Naive B cell (primary cell): ENCODE results near the gene RAD1. TPM values are rescaled to one million over a fixed set of nuclear protein-coding genes. Genes with fewer than 3 reads are reported as not detected.

Experiments used
- ATAC-seq, 2 donors: fragments of 150-1000 bp; cut with Tn5 transposase; 2 replicates each; pipeline ENCODE4 v1.10.0; 2021; ENCODE audit warnings: low read depth in 2 of 2, mild to moderate bottlenecking in 2 of 2, moderate library complexity in 2 of 2
- DNase-seq: peaks from one replicate; pipeline ENCODE4 v3.0.0; 2022
- H3K27ac Mint-ChIP-seq, 6 donors: one replicate each; pipeline ENCODE4 v1.8.0; 2020 to 2022; ENCODE audit warnings: mild to moderate bottlenecking in 6 of 6, mixed read lengths in 6 of 6, moderate library complexity in 5 of 6, inconsistent platforms in 2 of 6
- H3K27me3 Mint-ChIP-seq, 3 donors: one replicate each; pipeline ENCODE4 v1.8.0; 2021 to 2022; ENCODE audit warnings: mixed read lengths in 3 of 3, mild to moderate bottlenecking in 1 of 3
- H3K36me3 Mint-ChIP-seq, 2 donors: one replicate each; pipeline ENCODE4 v1.8.0; 2020 to 2022; ENCODE audit warnings: mixed read lengths in 2 of 2, inconsistent platforms in 1 of 2, mild to moderate bottlenecking in 1 of 2
- H3K4me1 Mint-ChIP-seq, 3 donors: one replicate each; pipeline ENCODE4 v1.8.0; 2020 to 2022; ENCODE audit warnings: mixed read lengths in 3 of 3, inconsistent platforms in 1 of 3, mild to moderate bottlenecking in 1 of 3, moderate library complexity in 1 of 3
- H3K4me3 Mint-ChIP-seq, 8 donors: one replicate each; pipeline ENCODE4 v1.8.0; 2020 to 2022; ENCODE audit warnings: mild to moderate bottlenecking in 8 of 8, mixed read lengths in 8 of 8, moderate library complexity in 8 of 8, inconsistent platforms in 2 of 8
- H3K9me3 Mint-ChIP-seq, 7 donors: one replicate each; pipeline ENCODE4 v1.8.0; 2020 to 2022; ENCODE audit warnings: mixed read lengths in 7 of 7, mild to moderate bottlenecking in 5 of 7, inconsistent platforms in 2 of 7, moderate library complexity in 1 of 7
- polyA plus RNA-seq, 6 donors: library from polyadenylated mRNA; unstranded; fragments of 300-500 nt; fragmentation: Illumina TruSeq; gene quantifications; one replicate each; pipeline ENCODE4 v1.2.3, GENCODE V29; 2021; ENCODE audit warnings: low read depth in 6 of 6

The RAD1 gene
- 10 to 100 TPM; 11.6 to 22.8 (median 21.1) TPM for polyA plus RNA-seq

- peak within 1 kb of the TSS in 4 of 8 donors; percentile 52 to 77 (median 64) for H3K4me3 Mint-ChIP-seq
- H3K4me1 Mint-ChIP-seq: peaks cover 21 to 34% (median 30%) of the 10 kb centered on the region in 3 donors
Observed at GRCh38 chr5:34915139-34915855, at the start of gene RAD1, which contains the start of gene BRIX1. Gene RAD1, minus strand, starts transcription at chr5:34915504. Its CDS starts 612 bp downstream, at chr5:34914892. Gene BRIX1, plus strand, starts transcription at chr5:34915711. Its CDS starts 28 bp downstream, at chr5:34915739.

DNA sequence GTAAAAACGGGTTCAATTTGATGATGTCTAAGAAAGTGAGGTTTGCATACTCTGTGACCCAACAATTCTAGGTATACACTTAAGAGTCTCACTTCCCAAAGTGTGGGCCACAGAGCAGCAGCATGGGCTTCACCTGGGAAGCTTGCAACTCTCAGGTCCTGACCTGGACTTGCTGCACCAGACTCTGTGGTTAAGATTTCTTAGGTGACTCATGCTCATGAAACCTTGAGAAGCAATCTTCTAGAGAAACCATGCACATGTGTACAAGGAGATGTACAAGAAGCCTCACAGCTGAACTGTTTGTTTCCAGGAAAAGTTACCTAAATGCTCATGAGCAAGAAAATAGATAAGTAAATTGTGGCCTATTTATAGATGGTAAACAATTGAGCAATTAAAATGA, 44.0 kb upstream of the RAD1 start:
- H3K36me3 Mint-ChIP-seq: peaks cover 0 to 16% of the 10 kb centered on the region in 2 donors
- no peaks in the 10 kb centered on the region for H3K9me3 Mint-ChIP-seq
- no peak overlapping the region for H3K4me3 Mint-ChIP-seq
- DNase-seq (no peak), ATAC-seq (no peak)
- no peaks in the 10 kb centered on the region for H3K27me3 Mint-ChIP-seq
- peaks cover 0 to 7% (median 0%) of the 10 kb centered on the region in 3 donors for H3K4me1 Mint-ChIP-seq
- peak overlapping the region in 4 of 6 donors; percentile 33 to 41 (median 36) for H3K27ac Mint-ChIP-seq

More at GRCh38 chr5:34915139-34915855, at the start of gene RAD1, which contains the start of gene BRIX1:
- H3K9me3 Mint-ChIP-seq: no peaks in the 10 kb centered on the region
- H3K27ac Mint-ChIP-seq: peak within 1 kb of the TSS in 1 of 6 donors; percentile 73
- H3K36me3 Mint-ChIP-seq: peaks cover 0 to 9% of the 10 kb centered on the region in 2 donors
- DNase-seq: peak; percentile 97
- H3K27me3 Mint-ChIP-seq: no peaks in the 10 kb centered on the region
- peak; percentile 97 for ATAC-seq

- no peak for DNase-seq
Observed at GRCh38 chr5:34957857-34958690, 42.8 kb upstream of the RAD1 start.

GRCh38 chr5:34957321-34957720, 42.0 kb upstream of the RAD1 start:
- ATAC-seq (no peak), DNase-seq (no peak)
- H3K27ac Mint-ChIP-seq: no peak overlapping the region
- no peaks in the 10 kb centered on the region for H3K27me3 Mint-ChIP-seq
- no peak overlapping the region for H3K4me3 Mint-ChIP-seq
- peaks cover 0 to 20% of the 10 kb centered on the region in 2 donors for H3K36me3 Mint-ChIP-seq
- H3K9me3 Mint-ChIP-seq: no peaks in the 10 kb centered on the region
- H3K4me1 Mint-ChIP-seq: peaks cover 0 to 7% (median 0%) of the 10 kb centered on the region in 3 donors

More at GRCh38 chr5:34957857-34958690, 42.8 kb upstream of the RAD1 start:
- ATAC-seq: no peak
- no peak overlapping the region for H3K4me3 Mint-ChIP-seq
- peak overlapping the region in 1 of 6 donors; percentile 5 for H3K27ac Mint-ChIP-seq
- no peaks in the 10 kb centered on the region for H3K27me3 Mint-ChIP-seq
- peaks cover 0 to 7% (median 0%) of the 10 kb centered on the region in 3 donors for H3K4me1 Mint-ChIP-seq
- no peaks in the 10 kb centered on the region for H3K9me3 Mint-ChIP-seq
- H3K36me3 Mint-ChIP-seq: peaks cover 0 to 17% of the 10 kb centered on the region in 2 donors

GRCh38 chr5:34944460-34945047, 29.2 kb upstream of the RAD1 start:
- peaks cover 30 to 36% of the 10 kb centered on the region in 2 donors for H3K36me3 Mint-ChIP-seq
- no peak for DNase-seq

GRCh38 chr5:34944044-34944443, 28.7 kb upstream of the RAD1 start:
- H3K27ac Mint-ChIP-seq: peak overlapping the region in 1 of 6 donors; percentile 72
- H3K27me3 Mint-ChIP-seq: no peaks in the 10 kb centered on the region
- DNase-seq: no peak
- H3K36me3 Mint-ChIP-seq: peaks cover 26 to 31% of the 10 kb centered on the region in 2 donors
- no peaks in the 10 kb centered on the region for H3K4me1 Mint-ChIP-seq
- no peaks in the 10 kb centered on the region for H3K9me3 Mint-ChIP-seq
- H3K4me3 Mint-ChIP-seq: no peak overlapping the region
- ATAC-seq: no peak

More at GRCh38 chr5:34944460-34945047, 29.2 kb upstream of the RAD1 start:
- Mint-ChIP-seq H3K4me3 (no peak overlapping the region), H3K27ac (no peak overlapping the region), H3K27me3 (no peaks in the 10 kb centered on the region), H3K4me1 (no peaks in the 10 kb centered on the region), H3K9me3 (no peaks in the 10 kb centered on the region)
- ATAC-seq: no peak

DNA sequence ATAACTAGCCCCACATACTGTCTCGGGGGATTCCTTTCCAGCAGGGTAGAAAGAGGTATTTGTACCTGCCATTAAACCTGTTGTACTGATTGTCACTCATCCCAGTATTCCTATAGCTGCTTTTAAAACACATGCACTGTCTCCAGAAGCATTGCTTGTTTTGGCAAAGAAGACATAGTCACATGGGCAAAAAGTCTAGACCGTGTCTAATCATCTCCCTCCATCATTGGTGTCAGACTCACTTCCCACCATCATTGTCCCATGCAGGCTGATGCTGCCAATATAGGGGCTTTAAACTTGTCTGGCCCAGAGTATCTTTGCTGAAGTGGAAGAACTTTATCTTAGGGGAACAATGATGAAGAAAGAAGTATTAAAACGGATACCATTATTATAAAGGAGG, 26.6 kb upstream of the RAD1 start:
- Mint-ChIP-seq H3K4me1 (no peaks in the 10 kb centered on the region), H3K4me3 (no peak overlapping the region), H3K27me3 (no peaks in the 10 kb centered on the region), H3K36me3 (peaks cover 29 to 34% of the 10 kb centered on the region in 2 donors), H3K27ac (peak overlapping the region in 1 of 6 donors; percentile 26), H3K9me3 (no peaks in the 10 kb centered on the region)
- ATAC-seq: no peak
- DNase-seq: no peak

GRCh38 chr5:34932947-34933346, 17.6 kb upstream of the RAD1 start:
- DNase-seq (no peak), ATAC-seq (no peak)
- peaks cover 8 to 16% of the 10 kb centered on the region in 2 donors for H3K36me3 Mint-ChIP-seq
- H3K27me3 Mint-ChIP-seq: no peaks in the 10 kb centered on the region
- no peak overlapping the region for H3K4me3 Mint-ChIP-seq
- no peaks in the 10 kb centered on the region for H3K9me3 Mint-ChIP-seq
- H3K4me1 Mint-ChIP-seq: peaks cover 26 to 34% (median 26%) of the 10 kb centered on the region in 3 donors
- peak overlapping the region in 1 of 6 donors; percentile 22 for H3K27ac Mint-ChIP-seq

DNA sequence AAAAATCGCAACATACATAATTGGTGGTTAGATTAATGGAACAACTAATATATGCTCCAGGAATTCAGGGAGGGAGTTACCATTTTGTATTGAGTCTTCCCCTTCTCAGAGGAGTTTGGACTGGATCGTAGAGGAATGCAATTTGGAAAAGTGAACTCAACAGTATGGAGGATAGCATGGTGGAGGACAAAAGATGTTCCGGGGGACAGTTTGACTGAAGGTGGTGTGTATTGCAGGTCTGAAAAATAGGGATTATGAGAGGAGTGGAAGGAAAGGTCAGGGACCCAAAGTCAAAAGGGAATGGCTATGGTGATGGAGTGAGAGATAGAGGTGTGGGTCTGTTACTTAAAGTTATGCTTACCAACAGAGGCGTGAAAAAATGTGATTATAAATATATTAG, 15.6 kb upstream of the RAD1 start:
- Mint-ChIP-seq H3K36me3 (peaks cover 0 to 8% of the 10 kb centered on the region in 2 donors), H3K4me3 (peak overlapping the region; percentile 0 to 99 (median 96)), H3K27me3 (no peaks in the 10 kb centered on the region), H3K4me1 (peaks cover 26 to 34% (median 26%) of the 10 kb centered on the region in 3 donors), H3K9me3 (no peaks in the 10 kb centered on the region), H3K27ac (peak overlapping the region in 5 of 6 donors; percentile 23 to 98 (median 97))
- no peak for ATAC-seq
- no peak for DNase-seq

- Mint-ChIP-seq H3K4me1 (peaks cover 26 to 34% (median 26%) of the 10 kb centered on the region in 3 donors), H3K4me3 (peak overlapping the region; percentile 95 to 99 (median 97)), H3K9me3 (no peaks in the 10 kb centered on the region), H3K36me3 (peaks cover 0 to 6% of the 10 kb centered on the region in 2 donors), H3K27ac (peak overlapping the region; percentile 95 to 99 (median 98)), H3K27me3 (no peaks in the 10 kb centered on the region)
- DNase-seq: no peak
- ATAC-seq: no peak
Observed at GRCh38 chr5:34930462-34930844, 15.1 kb upstream of the RAD1 start.

DNA sequence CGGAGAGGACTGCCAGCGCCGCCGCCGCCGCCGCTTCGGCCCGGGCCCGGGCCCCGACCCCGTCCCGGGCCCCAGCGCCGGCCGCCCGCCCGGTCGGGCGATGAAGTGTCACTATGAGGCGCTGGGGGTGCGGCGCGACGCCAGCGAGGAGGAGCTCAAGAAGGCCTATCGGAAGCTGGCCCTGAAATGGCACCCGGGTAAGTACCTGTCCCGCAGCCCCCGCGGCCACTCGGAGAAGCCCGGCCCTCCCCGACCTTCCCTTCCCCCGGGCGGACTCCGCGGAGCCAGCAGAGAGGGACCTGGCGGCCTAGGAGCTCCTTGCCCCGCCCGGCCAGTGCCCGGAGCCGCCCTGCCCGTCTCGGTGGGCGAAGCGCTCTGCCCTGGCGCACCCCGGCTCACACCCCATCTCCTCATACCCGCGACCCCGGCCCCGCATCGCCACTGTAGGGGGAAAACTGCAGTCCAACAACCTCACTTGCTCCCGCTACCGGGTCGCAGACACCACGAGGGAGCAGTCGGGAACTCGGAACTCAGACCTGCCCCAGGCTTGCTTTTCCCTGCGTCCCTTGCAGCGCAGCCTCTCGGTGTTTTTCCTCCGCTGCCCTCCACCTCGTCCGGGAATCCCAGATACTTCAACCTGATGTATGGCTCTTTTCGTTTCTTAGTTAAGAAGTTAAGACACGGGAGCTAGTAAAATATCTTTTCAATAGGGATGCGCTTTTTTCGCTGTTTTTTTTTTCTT, 14.6 kb upstream of the RAD1 start:
- Mint-ChIP-seq H3K9me3 (no peaks in the 10 kb centered on the region), H3K4me1 (peaks cover 26 to 34% (median 26%) of the 10 kb centered on the region in 3 donors), H3K4me3 (peak overlapping the region; percentile 95 to 99 (median 97)), H3K27me3 (no peaks in the 10 kb centered on the region), H3K27ac (peak overlapping the region; percentile 95 to 99 (median 98)), H3K36me3 (peaks cover 0 to 6% of the 10 kb centered on the region in 2 donors)
- DNase-seq (peak; percentile 83), ATAC-seq (peak; percentile 72 to 76)

DNA sequence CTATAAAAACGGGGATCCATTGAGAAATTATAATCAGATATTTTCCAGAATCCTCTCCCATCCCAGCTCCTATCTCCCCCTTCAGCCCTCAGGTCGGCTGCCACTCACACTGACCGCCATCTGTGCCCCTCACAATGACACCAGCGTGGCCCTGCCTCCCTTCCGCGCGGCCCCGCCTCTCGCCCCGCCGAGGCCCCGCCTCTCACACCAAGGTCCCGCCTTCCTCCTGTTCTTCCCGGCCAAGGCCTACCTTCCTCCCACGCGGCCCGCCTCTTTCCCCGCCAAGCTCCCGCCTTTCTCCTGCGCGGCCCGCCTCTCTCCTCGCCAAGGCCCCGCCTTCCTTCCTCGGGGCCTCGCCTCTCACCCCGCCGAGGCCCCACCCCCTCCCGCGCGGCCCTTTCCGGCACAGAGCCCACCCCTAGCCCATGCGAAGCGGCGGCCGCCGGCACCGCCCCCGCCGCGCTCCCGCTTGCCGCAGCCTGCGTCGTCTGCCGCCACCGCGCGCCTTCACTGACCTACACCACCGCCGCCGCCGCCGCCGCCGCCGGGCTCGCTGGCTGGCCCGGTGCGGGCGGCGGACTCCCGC, 13.9 kb upstream of the RAD1 start, which contains the start of gene DNAJC21:
DNAJC21 (plus strand) TSS at position 426 of the 586 bp plus-strand sequence. CDS start 261 bp downstream, outside the sequence.
- H3K27me3 Mint-ChIP-seq: no peaks in the 10 kb centered on the region
- peaks cover 0 to 6% of the 10 kb centered on the region in 2 donors for H3K36me3 Mint-ChIP-seq
- DNase-seq: peak; percentile 98
- no peaks in the 10 kb centered on the region for H3K9me3 Mint-ChIP-seq
- H3K4me1 Mint-ChIP-seq: peaks cover 26 to 34% (median 26%) of the 10 kb centered on the region in 3 donors
- peak; percentile 81 to 83 for ATAC-seq
- peak within 1 kb of the TSS; percentile 95 to 99 (median 98) for H3K27ac Mint-ChIP-seq
- H3K4me3 Mint-ChIP-seq: peak within 1 kb of the TSS; percentile 95 to 99 (median 97)
